HG02885 (cell line): ENCODE results near the gene RNF144B.
"Not testable (repeated sequence)": the region's sequence is repeated elsewhere in the genome, so short reads cannot be mapped to it uniquely, and the experiment has no call there.

Experiments used
- ATAC-seq: cut with Tn5 transposase; IDR thresholded peaks from one replicate; pipeline ENCODE4 v1.9.1; 2021; ENCODE audit warnings: mild to moderate bottlenecking; ENCODE audit not compliant: unreplicated experiment, poor library complexity

Gene RNF144B

DNA sequence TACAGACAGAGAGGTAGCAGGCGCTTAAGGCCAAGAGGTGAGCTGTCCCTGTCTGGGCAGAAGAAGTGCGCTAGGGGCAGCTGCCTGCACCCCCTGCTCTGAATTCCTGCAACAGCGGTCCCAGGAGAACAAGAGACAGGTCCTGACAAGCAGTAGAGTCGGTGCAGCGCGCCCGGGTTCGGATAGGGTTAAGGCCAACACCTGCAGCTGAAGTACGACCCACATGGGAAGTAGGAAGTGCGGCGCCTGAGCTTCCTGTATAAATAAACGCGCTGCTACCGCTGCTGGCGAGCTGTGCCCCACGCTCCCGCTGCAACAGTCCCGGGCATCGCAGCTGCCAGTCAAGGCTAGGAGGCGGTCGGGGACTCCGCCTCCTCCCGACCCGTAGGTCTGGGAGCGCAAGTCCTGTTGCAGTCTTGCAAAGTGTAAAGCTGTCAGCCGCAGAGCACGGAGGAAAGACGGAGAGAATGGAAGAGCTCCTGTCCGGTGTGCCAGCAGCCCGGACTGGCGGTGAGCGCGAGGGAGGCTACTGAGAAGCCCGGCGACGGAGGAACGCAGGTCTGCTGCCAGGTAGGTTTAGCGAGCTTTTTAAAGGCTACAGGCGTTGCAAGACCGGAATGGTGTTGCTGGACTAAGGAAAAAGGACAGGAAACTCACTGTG is at the start of gene RNF144B:
RNF144B (plus strand) TSS at position 290 of the 661 bp plus-strand sequence. CDS start 12,185 bp downstream, outside the sequence.
- ATAC-seq = peak; percentile 89

- no peak for ATAC-seq
These were observed 47.6 kb upstream of the RNF144B start for GRCh38 chr6:18339599-18339998.

- no peak for ATAC-seq
These were observed 46.2 kb upstream of the RNF144B start for GRCh38 chr6:18340781-18341551.

DNA sequence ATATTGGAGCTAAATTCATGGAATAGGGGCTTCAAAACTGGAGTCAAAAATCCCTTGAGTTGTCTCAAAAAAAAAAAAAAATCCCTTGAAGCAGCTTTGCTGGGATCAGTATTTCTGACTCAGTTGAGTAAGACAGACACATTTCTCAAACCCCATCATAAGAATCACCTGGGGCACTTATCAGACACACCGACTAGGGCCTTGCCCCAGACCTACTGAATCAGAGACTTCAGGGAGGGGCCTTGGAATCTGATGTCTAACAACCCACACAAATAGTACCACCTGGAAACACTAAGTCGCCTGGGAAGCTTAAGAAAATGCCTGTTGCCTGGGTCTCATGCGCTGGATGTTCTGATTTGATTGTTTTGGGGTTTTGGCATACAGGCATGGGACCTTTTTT is 44.9 kb upstream of the RNF144B start:
- no peak for ATAC-seq

- ATAC-seq = no peak
These were observed 43.4 kb upstream of the RNF144B start for GRCh38 chr6:18343741-18344140.

GRCh38 chr6:18347021-18347577 is 40.1 kb upstream of the RNF144B start:
- ATAC-seq = no peak

- ATAC-seq = no peak
These were observed 39.3 kb upstream of the RNF144B start for GRCh38 chr6:18347866-18348265.

GRCh38 chr6:18349386-18349785 is 37.8 kb upstream of the RNF144B start:
- ATAC-seq = no peak

- ATAC-seq = no peak
These were observed 36.9 kb upstream of the RNF144B start for GRCh38 chr6:18350271-18350670.

GRCh38 chr6:18350712-18351111 is 36.4 kb upstream of the RNF144B start:
- no peak for ATAC-seq

DNA sequence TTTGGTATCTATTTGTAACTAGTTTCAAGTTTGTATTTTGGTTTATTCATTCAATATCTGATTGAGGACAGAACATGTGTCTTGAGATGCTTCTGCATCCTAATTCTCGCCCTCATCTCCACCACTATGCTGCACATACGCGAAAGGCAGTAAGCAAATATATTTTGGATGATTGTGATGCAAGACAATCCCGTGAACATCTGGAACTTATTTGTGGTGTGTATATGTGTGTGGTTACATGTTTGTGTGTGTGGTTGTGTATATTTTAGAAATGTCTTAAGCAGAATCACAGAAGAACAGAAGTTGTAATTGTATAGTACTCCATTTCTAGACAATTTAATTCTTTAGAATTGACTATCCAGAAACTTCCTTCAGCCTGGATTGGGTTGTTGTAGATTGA is 35.1 kb upstream of the RNF144B start:
- no peak for ATAC-seq

GRCh38 chr6:18352842-18353241 is 34.3 kb upstream of the RNF144B start:
- ATAC-seq = no peak

GRCh38 chr6:18353251-18353650 is 33.9 kb upstream of the RNF144B start:
- ATAC-seq = no peak

DNA sequence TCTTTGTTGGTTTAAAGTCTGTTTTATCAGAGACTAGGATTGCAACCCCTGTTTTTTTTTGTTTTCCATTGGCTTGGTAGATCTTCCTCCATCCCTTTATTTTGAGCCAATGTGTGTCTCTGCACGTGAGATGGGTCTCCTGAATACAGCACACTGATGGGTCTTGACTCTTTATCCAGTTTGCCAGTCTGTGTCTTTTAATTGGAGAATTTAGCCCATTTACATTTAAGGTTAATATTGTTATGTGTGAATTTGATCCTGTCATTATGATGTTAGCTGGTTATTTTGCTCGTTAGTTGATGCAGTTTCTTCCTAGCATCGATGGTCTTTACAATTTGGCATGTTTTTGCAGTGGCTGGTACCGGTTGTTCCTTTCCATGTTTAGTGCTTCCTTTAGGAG is 29.6 kb upstream of the RNF144B start:
- not testable (repeated sequence) for ATAC-seq

DNA sequence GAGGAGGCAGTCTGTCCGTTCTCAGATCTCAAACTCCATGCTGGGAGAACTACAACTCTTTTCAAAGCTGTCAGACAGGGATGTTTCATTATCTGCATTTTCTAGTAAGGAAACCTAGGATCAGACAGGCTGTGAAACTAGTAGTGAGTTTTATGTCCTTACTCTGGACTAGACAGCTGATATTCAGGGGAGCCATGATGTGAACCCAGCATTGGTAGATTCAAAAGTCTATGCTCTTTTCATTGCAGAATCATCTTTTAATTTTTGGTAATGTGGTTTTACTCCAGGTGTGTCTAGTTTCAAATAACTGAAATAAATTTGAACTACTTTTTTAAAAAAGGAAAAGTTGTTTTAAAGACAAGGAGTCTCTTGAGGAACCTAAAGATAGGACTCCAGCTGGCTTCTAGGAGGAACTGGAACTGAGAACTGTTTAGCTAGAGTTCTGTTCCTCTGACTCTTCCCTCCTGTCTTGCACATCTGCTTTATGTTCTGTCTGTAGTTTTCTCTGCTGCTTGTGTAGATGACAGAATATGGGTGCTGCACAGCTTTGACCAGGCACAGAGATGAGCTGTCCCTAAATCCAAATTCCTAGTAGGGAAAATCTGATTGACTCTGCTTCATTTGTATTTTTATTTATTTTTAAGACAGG is 27.8 kb upstream of the RNF144B start:
- ATAC-seq = peak; percentile 98

- ATAC-seq = peak; percentile 42
These were observed 27.0 kb upstream of the RNF144B start for GRCh38 chr6:18360188-18360587.

DNA sequence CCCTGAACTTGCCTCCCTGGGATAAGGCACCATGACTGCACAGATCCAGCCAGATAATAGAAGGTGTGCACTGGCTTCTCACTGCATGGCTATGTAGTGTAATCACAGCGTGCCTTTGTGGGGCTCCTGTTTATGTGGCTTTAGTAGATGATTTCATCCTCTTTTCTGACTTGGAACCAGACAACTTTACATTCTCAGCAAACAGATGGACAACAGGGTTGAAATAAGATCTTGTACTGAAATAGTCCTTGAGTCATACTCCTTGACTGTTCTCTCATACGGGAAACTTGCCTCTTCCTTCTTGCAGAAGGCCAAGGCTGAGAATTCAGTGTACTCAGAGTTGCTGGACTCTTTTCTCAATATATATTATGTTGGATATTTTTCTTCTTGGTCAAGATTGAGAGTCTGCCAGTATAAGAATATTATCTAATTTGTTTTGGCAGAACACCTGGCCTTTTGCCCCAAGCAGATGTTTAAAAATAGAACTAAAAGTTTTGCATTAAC is 25.0 kb upstream of the RNF144B start:
- no peak for ATAC-seq

GRCh38 chr6:18363746-18364145 is 23.4 kb upstream of the RNF144B start:
- ATAC-seq = no peak

DNA sequence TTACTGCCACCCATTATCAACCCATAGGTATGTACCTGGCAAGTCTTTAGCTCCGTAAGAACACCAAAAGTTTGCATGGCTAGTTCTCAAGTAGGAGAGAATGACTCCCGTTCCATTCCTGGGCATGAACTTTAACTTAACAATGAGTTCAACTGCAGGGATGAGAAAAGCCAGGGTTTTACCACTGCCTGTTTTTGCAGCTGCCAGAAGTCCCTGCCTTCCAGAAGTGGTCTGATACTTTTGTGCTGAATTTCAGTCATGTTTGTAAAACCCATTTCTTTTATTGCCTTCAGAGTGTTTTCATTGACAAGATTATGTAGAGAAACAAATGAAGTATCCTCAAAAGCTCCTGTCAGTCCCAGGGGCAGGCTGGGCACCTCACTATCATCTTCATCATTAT is 22.6 kb upstream of the RNF144B start:
- ATAC-seq = not testable (repeated sequence)

DNA sequence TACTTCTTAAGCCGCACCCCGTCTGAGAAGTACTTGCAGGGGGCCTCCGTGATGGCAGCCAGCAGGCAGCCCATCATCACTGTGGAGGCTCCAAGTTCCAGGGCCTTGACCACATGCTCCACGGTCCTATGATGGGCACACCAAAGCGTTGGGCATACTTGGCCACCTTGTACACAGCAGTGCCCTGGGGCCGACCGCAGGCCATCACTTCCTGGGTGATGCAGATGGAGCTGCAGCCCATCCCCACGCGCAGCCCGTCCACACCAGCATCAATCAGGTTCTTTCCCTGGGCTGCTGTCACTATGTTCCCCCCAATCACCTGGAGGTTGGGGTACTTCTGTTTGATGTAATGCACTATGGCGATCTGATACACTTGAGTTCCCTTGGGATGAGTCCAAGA is 19.8 kb upstream of the RNF144B start:
- no peak for ATAC-seq
